Stimulated activated CD8-positive, alpha-beta memory T cell treated with anti-CD3 and anti-CD28 coated beads, Interleukin-12 subunit alpha, Interleukin-12 subunit beta, amount 100 ng/mL, for 24 hours (primary cell): ENCODE measurements around the gene CNOT6L.

Experiments used
- DNase-seq: peaks from one replicate; pipeline ENCODE4 v3.0.0-alpha.2; 2020; ENCODE audit errors: extremely low read depth

Gene CNOT6L

GRCh38 chr4:77713884-77714283, 105.3 kb downstream of the CNOT6L start:
- no peak for DNase-seq

- DNase-seq = no peak
Measured at GRCh38 chr4:77712675-77713074, 106.5 kb downstream of the CNOT6L start.

- no peak for DNase-seq
Measured at GRCh38 chr4:77711469-77711868, 107.7 kb downstream of the CNOT6L start.

GRCh38 chr4:77710684-77711083, 108.5 kb downstream of the CNOT6L start:
- DNase-seq = no peak

- DNase-seq = no peak
Measured at GRCh38 chr4:77710059-77710458, 109.1 kb downstream of the CNOT6L start.

GRCh38 chr4:77706717-77707116, 112.5 kb downstream of the CNOT6L start:
- DNase-seq = no peak

GRCh38 chr4:77703666-77704065, 115.5 kb downstream of the CNOT6L start:
- DNase-seq = no peak

- no peak for DNase-seq
Measured at GRCh38 chr4:77701121-77701520, 118.0 kb downstream of the CNOT6L start.

- no peak for DNase-seq
Measured at GRCh38 chr4:77699731-77700210, 119.4 kb downstream of the CNOT6L start.

- DNase-seq = no peak
Measured at GRCh38 chr4:77697860-77698590, 121.1 kb downstream of the CNOT6L start.

GRCh38 chr4:77695774-77696173, 123.4 kb downstream of the CNOT6L start:
- no peak for DNase-seq

GRCh38 chr4:77692847-77693432, 126.2 kb downstream of the CNOT6L start:
- DNase-seq = no peak

GRCh38 chr4:77681792-77682191, 137.4 kb downstream of the CNOT6L start:
- DNase-seq = no peak

GRCh38 chr4:77676842-77677241, 142.3 kb downstream of the CNOT6L start:
- DNase-seq = no peak

GRCh38 chr4:77671051-77671450, 148.1 kb downstream of the CNOT6L start:
- DNase-seq = no peak

GRCh38 chr4:77669946-77670590, 149.1 kb downstream of the CNOT6L start:
- DNase-seq = no peak

GRCh38 chr4:77665381-77666069, 153.6 kb downstream of the CNOT6L start:
- DNase-seq = no peak
